Endothelial cell of umbilical vein (primary cell): Measurements from ENCODE around the gene FAM193A. TPM values are rescaled to one million over a fixed set of nuclear protein-coding genes. Genes with fewer than 3 reads are reported as not detected.

Source experiments
- BruUV-seq: library from RNA; stranded (reverse); fragments of 400-500 nt; replicated peaks from 2 replicates; lab custom pipeline; 2021; lab: Mats Ljungman, UMichigan
- CTCF ChIA-PET: fragments of 300-600, 350-600 bp; sonication (Branson Sonifier 250); formaldehyde crosslinking; loops from one replicate; lab custom pipeline; 2021; ENCODE audit warnings: antibody characterized with exemption, inconsistent platforms; lab: Charles Lee
- POLR2A ChIA-PET: fragments of 300-600, 350-600 bp; sonication (Branson Sonifier 250); formaldehyde crosslinking; loops from one replicate; lab custom pipeline; 2021; ENCODE audit warnings: antibody characterized with exemption, inconsistent platforms; lab: Charles Lee
- DNase-seq: peaks from one replicate; pipeline ENCODE4 v3.0.0-alpha.2; 2011; ENCODE audit warnings: low read depth, low spot score
- FAIRE-seq: peaks from 2 replicates; lab custom pipeline; 2011; peaks lifted over from hg19 to GRCh38; lab: Jason Lieb, UNC
- H2AFZ ChIP-seq: 2 replicates; pipeline ENCODE4 v1.6.0; 2012; ENCODE audit warnings: low read depth, low read length, control low read depth, inconsistent platforms
- H3K27ac ChIP-seq: 2 replicates; pipeline ENCODE4 v1.5.1; 2011; ENCODE audit warnings: low read depth, mild to moderate bottlenecking, control low read depth, low read length, moderate library complexity; ENCODE audit not compliant: insufficient read depth
- H3K27me3 ChIP-seq, 2 experiments: 2 replicates each; pipeline versions ENCODE4 v1.6.0 to v1.6.1; 2011; ENCODE audit warnings: low read length in 2 of 2, mixed read lengths in 1 of 2; ENCODE audit not compliant: control insufficient read depth in 2 of 2, insufficient read depth in 2 of 2
- H3K36me3 ChIP-seq, 2 experiments: 2 replicates in 1 of 2; 3 replicates in 1 of 2; pipeline ENCODE4 v1.5.1; 2011; ENCODE audit warnings: low read length in 2 of 2, mild to moderate bottlenecking in 1 of 2, moderate library complexity in 1 of 2; ENCODE audit not compliant: control insufficient read depth in 2 of 2, insufficient read depth in 2 of 2; ENCODE audit errors: extremely low read depth in 1 of 2
- H3K4me1 ChIP-seq: 3 replicates; pipeline ENCODE4 v1.5.1; 2011; ENCODE audit warnings: mild to moderate bottlenecking, low read length; ENCODE audit not compliant: control insufficient read depth, insufficient read depth; ENCODE audit errors: extremely low read depth
- H3K4me2 ChIP-seq: 2 replicates; pipeline ENCODE4 v1.6.1; 2011; ENCODE audit warnings: low read length, control low read depth, mixed read lengths; ENCODE audit not compliant: insufficient read depth
- H3K4me3 ChIP-seq, 3 experiments: fragments of 200-600 bp in 1 of 3; sonication (generic), shearing (Covaris generic) in 1 of 3; replicated peaks in 1 of 3; 2 replicates each; pipeline ENCODE4 v1.5.1; 2011 to 2016; ENCODE audit warnings: control low read depth in 3 of 3, low read length in 3 of 3, mild to moderate bottlenecking in 2 of 3, inconsistent platforms in 1 of 3, low read depth in 1 of 3, moderate library complexity in 1 of 3; ENCODE audit not compliant: insufficient read depth in 1 of 3
- H3K79me2 ChIP-seq: 2 replicates; pipeline ENCODE4 v1.6.0; 2012; ENCODE audit warnings: low read length, inconsistent platforms; ENCODE audit not compliant: control insufficient read depth, insufficient read depth
- H3K9ac ChIP-seq: replicated peaks from 2 replicates; pipeline ENCODE3; 2011; ENCODE audit warnings: low read length, control low read depth; ENCODE audit not compliant: insufficient read depth; ENCODE audit errors: extremely low read depth
- H3K9me1 ChIP-seq: replicated peaks from 3 replicates; pipeline ENCODE4 v1.6.0; 2011; ENCODE audit warnings: mild to moderate bottlenecking, low read length; ENCODE audit not compliant: control insufficient read depth, insufficient read depth; ENCODE audit errors: extremely low read depth
- H3K9me3 ChIP-seq: replicated peaks from 2 replicates; pipeline ENCODE4 v1.5.1; 2012; ENCODE audit warnings: low read length, inconsistent platforms; ENCODE audit not compliant: control insufficient read depth, insufficient read depth
- H4K20me1 ChIP-seq: replicated peaks from 2 replicates; pipeline ENCODE3; 2011; ENCODE audit warnings: mild to moderate bottlenecking, low read length; ENCODE audit not compliant: control insufficient read depth, insufficient read depth; ENCODE audit errors: extremely low read depth
- EZH2 ChIP-seq: IDR thresholded peaks from 2 replicates; pipeline ENCODE4 v1.6.1; 2012; ENCODE audit warnings: borderline replicate concordance, low read depth, mild to moderate bottlenecking, moderate library complexity, low read length, inconsistent platforms; ENCODE audit not compliant: severe bottlenecking
- FOS ChIP-seq: IDR thresholded peaks from 2 replicates; pipeline ENCODE4 v1.6.1; 2011; ENCODE audit warnings: mild to moderate bottlenecking, low read length, moderate library complexity, borderline replicate concordance; ENCODE audit not compliant: insufficient read depth
- GATA2 ChIP-seq: IDR thresholded peaks from 2 replicates; pipeline ENCODE4 v1.7.0; 2011; ENCODE audit warnings: low read depth, mild to moderate bottlenecking, moderate library complexity, mixed read lengths, low read length; ENCODE audit not compliant: insufficient read length, insufficient read depth
- JUN ChIP-seq: IDR thresholded peaks from 2 replicates; pipeline ENCODE4 v1.6.1; 2011; ENCODE audit warnings: borderline replicate concordance, low read depth; ENCODE audit not compliant: insufficient read length, insufficient read depth
- MYC ChIP-seq: IDR thresholded peaks from one replicate; pipeline ENCODE4 v1.6.1; 2011; ENCODE audit warnings: mild to moderate bottlenecking, low read depth, low read length
- POLR2A ChIP-seq: IDR thresholded peaks from 2 replicates; pipeline ENCODE4 v1.6.1; 2012; ENCODE audit warnings: low read depth, mild to moderate bottlenecking, control low read depth, low read length
- POLR2AphosphoS5 ChIP-seq: IDR thresholded peaks from 2 replicates; pipeline ENCODE4 v1.6.1; 2012; ENCODE audit warnings: low read depth, mild to moderate bottlenecking, control low read depth, low read length, moderate library complexity; ENCODE audit not compliant: insufficient read depth
- dilution Hi-C: fragments of 300-500 bp; cut with MboI; formaldehyde crosslinking; loops from one replicate; pipeline ENCODE4 v1.15.0; 2019; ENCODE audit warnings: low sequenced_read_pairs; ENCODE audit not compliant: extremely low pct_ligation_motif_present
- intact Hi-C: fragments of 100-400 bp; cut with micrococcal nuclease; formaldehyde crosslinking; loops from one replicate; pipeline ENCODE4 v1.10.0; 2022
- polyA plus RNA-seq, 4 experiments: library from polyadenylated mRNA; depleted of rRNA in 3 of 4; stranded (reverse) in 3 of 4; unstranded in 1 of 4; fragments of >200 nt; gene quantifications; 2 replicates each; pipeline versions ENCODE4 v1.2.1 to v1.2.3, GENCODE V29; 2011 to 2012; ENCODE audit warnings: missing spikeins in 1 of 4
- total RNA-seq: library from RNA; stranded (reverse); gene quantifications from 2 replicates; pipeline ENCODE4 v1.2.3, GENCODE V29; 2021
- TF ChIP-seq, protein P1 (sequence below): IDR thresholded peaks from 2 replicates; pipeline ENCODE4 v1.6.1; 2011; ENCODE audit not compliant: insufficient read depth, insufficient read length
- TF ChIP-seq, protein P2 (sequence below), 2 donors: IDR thresholded peaks; 1 replicate in 1 of 2; 2 replicates in 1 of 2; pipeline ENCODE4 v1.5.1; 2011; ENCODE audit warnings: low read length in 2 of 2, mild to moderate bottlenecking in 2 of 2, moderate library complexity in 2 of 2, control low read depth in 1 of 2, inconsistent platforms in 1 of 2, low read depth in 1 of 2; ENCODE audit not compliant: insufficient read depth in 1 of 2; ENCODE audit errors: extremely low read depth in 1 of 2

FAM193A gene
- total and polyA plus RNA-seq, 2 donors (not counting 3 experiments of a cell fraction or from before 2014, with no cell fraction given), result 12.3 to 32.1 TPM

DNA sequence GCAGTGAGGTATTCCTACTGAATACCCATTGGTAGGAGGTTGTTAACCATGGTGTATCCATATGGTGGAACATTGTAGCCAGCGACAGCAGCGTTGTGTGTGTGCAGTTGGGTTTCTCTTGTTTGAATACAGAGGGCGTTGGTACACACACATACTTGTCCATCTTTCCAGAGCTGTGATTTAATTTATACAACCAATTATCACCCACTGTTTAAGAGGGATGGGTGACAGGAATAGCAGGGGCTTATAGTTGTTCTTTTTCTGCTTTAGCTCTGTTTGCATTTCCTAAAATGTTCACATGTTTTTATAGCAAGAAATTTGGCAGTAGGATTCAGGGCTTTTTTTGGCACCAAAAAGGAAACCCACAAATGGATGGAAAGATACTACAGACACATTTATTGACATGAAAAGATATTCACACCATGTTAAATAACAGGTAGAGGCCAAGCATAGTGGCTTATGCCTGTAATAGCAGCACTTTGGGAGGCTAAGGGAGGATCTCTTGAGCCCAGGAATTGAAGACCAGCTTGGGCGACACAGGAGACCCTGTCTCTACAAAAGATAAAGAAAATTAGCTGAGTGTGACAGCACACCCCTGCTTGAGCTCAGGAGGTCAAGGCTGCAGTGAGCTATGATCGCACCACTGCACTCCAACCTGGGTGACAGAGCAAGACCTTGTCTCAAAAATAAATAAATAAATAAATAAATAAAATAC is 159.1 kb downstream of the FAM193A start:
- dilution Hi-C loops (no loop called here), intact Hi-C loops (no loop called here)
- Histone ChIP-seq H3K27ac (no peak overlapping the region), H3K9ac (no peak overlapping the region), H3K9me3 (no peaks in the 10 kb centered on the region), H3K9me1 (no peaks in the 10 kb centered on the region), H3K36me3 (peaks cover 2 to 53% of the 10 kb centered on the region in 2 experiments), H3K4me3 (no peak overlapping the region), H3K4me1 (no peaks in the 10 kb centered on the region), H2AFZ (no peak overlapping the region), H3K4me2 (no peak overlapping the region), H3K27me3 (no peaks in the 10 kb centered on the region), H4K20me1 (no peaks in the 10 kb centered on the region), H3K79me2 (no peaks in the 10 kb centered on the region)
- no TSS peak for BruUV-seq
- ChIA-PET CTCF (interaction anchor here (1.0 kb wide), 1 partner anchor 10 kb away, joined by 3 read pairs; no protein-coding TSS in a partner anchor), POLR2A (no interaction called here)
- no peak for DNase-seq
- TF ChIP-seq FOS (no peak), POLR2AphosphoS5 (no peak), EZH2 (no peak), JUN (no peak)
- TF ChIP-seq, protein P1, sequence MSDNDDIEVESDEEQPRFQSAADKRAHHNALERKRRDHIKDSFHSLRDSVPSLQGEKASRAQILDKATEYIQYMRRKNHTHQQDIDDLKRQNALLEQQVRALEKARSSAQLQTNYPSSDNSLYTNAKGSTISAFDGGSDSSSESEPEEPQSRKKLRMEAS, result no peak
- no peak for FAIRE-seq

DNA sequence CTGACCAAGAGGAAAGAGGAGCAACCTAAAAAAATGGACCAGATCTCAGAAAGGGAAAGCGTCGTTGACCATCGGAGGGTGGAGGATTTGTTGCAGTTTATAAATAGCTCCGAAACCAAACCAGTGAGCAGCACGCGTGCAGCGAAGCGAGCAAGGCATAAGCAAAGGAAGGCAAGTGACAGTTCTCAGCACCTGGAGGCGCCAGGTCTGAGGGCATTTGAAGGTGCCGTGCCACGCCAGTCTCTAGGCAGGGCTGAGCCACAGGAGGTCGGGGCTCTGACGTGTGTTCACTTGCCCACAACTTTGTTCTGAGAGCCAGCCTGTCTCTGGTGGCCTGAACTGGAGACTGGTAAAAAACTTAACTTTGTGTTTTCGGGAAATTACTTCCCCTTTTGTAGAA is 160.0 kb downstream of the FAM193A start:
- no peak overlapping the region for H3K9ac ChIP-seq
- CTCF ChIA-PET, result no interaction called here
- H3K9me3 ChIP-seq, result no peaks in the 10 kb centered on the region
- peaks cover 2 to 51% of the 10 kb centered on the region in 2 experiments for H3K36me3 ChIP-seq
- POLR2A ChIA-PET, result no interaction called here
- H3K4me2 ChIP-seq, result no peak overlapping the region
- dilution Hi-C loops (no loop called here), intact Hi-C loops (no loop called here)
- no peaks in the 10 kb centered on the region for H3K9me1 ChIP-seq
- H3K79me2 ChIP-seq, result no peaks in the 10 kb centered on the region
- H2AFZ ChIP-seq, result no peak overlapping the region
- no peaks in the 10 kb centered on the region for H4K20me1 ChIP-seq
- H3K4me1 ChIP-seq, result no peaks in the 10 kb centered on the region
- no peak for TF ChIP-seq MYC
- TF ChIP-seq EZH2, result no peak
- no peak for TF ChIP-seq POLR2AphosphoS5
- TF ChIP-seq POLR2A, result no peak
- no peak for TF ChIP-seq JUN
- TF ChIP-seq FOS, result no peak
- TF ChIP-seq, protein P1, result no peak
- TF ChIP-seq GATA2, result no peak
- TF ChIP-seq, protein P2, sequence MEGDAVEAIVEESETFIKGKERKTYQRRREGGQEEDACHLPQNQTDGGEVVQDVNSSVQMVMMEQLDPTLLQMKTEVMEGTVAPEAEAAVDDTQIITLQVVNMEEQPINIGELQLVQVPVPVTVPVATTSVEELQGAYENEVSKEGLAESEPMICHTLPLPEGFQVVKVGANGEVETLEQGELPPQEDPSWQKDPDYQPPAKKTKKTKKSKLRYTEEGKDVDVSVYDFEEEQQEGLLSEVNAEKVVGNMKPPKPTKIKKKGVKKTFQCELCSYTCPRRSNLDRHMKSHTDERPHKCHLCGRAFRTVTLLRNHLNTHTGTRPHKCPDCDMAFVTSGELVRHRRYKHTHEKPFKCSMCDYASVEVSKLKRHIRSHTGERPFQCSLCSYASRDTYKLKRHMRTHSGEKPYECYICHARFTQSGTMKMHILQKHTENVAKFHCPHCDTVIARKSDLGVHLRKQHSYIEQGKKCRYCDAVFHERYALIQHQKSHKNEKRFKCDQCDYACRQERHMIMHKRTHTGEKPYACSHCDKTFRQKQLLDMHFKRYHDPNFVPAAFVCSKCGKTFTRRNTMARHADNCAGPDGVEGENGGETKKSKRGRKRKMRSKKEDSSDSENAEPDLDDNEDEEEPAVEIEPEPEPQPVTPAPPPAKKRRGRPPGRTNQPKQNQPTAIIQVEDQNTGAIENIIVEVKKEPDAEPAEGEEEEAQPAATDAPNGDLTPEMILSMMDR (IDR thresholded peaks at IDR 0.05; ENCODE audit: extremely low read depth in 1 of 2, insufficient read depth in 1 of 2, low read depth in 1 of 2, low read length in 2 of 2), result no peak
- H3K27ac ChIP-seq, result no peak overlapping the region
- H3K4me3 ChIP-seq, result no peak overlapping the region
- DNase-seq (no peak), FAIRE-seq (no peak)
- no peaks in the 10 kb centered on the region for H3K27me3 ChIP-seq
- BruUV-seq, result no TSS peak
